ENCODE data around the gene EIF5B. TPM values are rescaled to one million over a fixed set of nuclear protein-coding genes. Genes with fewer than 3 reads are reported as not detected.

Gene EIF5B
- total RNA-seq, 1 experiment from 2014 or later: 49.0 TPM

DNA sequence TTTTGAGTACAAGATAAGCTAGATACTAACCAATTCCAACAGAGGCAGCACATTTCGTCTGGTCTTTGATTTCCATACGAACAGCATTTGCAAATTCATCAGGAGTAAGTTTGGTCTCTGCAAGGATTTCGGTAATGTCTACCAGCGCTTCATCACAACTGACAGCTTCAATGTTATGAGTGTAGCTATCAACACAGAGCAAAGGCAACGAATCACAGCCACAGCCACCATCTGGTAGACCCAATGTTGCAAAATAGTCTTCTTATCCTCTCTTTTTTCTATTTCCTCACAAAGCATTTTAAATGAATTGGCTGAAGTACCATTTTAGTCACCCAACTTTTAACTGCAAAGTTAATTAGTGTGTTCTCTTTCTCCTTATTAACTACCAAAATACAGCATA lies 84.3 kb downstream of the EIF5B start:
- no peaks in the 10 kb centered on the region for H3K27me3 ChIP-seq (ENCODE audit: control insufficient read depth, insufficient read depth, low read length)
- no peak overlapping the region for H3K4me3 ChIP-seq (ENCODE audit: low read depth in 2 of 2, low read length in 2 of 2)
- H3K27ac ChIP-seq (ENCODE audit: low read length): no peak overlapping the region
- intact Hi-C loops (cut with micrococcal nuclease; ENCODE audit: unreplicated experiment) (no loop called here), in situ Hi-C loops (cut with HindIII; ENCODE audit: low pct_unique_long_range_greater_than_20kb, low sequenced_read_pairs) (no loop called here)
- POLR2A ChIA-PET: no interaction called here
- no peaks in the 10 kb centered on the region for H3K9me3 ChIP-seq (ENCODE audit: control insufficient read depth, insufficient read depth, low read depth, low read length)
- DNase-seq (ENCODE audit: low read depth, low spot score) (no peak), ATAC-seq (no peak)
- no peaks in the 10 kb centered on the region for H3K4me1 ChIP-seq (ENCODE audit: control insufficient read depth, insufficient read depth, low read length)
- peaks cover 16% of the 10 kb centered on the region; the same call in 1 of the 2 replicates for H3K36me3 ChIP-seq (ENCODE audit: control insufficient read depth, insufficient read depth, low read length)
- CTCF ChIA-PET: no interaction called here
- TF ChIP-seq REST (IDR thresholded peaks at IDR 0.05; ENCODE audit: insufficient read depth in 1 of 2, low read depth in 2 of 2, low read length in 1 of 2): no peak
- TF ChIP-seq CTCF (IDR thresholded peaks at IDR 0.05): no peak
- TF ChIP-seq TCF7L2 (IDR thresholded peaks at IDR 0.05; ENCODE audit: low read depth, low read length): no peak
- TF ChIP-seq SIN3A (IDR thresholded peaks at IDR 0.05; ENCODE audit: borderline replicate concordance, insufficient read depth, low read depth, low read length): no peak
- TF ChIP-seq POLR2AphosphoS5 (IDR thresholded peaks at IDR 0.05; ENCODE audit: low read depth, low read length): no peak
- no TSS peak for BruUV-seq (replicated peaks)

DNA sequence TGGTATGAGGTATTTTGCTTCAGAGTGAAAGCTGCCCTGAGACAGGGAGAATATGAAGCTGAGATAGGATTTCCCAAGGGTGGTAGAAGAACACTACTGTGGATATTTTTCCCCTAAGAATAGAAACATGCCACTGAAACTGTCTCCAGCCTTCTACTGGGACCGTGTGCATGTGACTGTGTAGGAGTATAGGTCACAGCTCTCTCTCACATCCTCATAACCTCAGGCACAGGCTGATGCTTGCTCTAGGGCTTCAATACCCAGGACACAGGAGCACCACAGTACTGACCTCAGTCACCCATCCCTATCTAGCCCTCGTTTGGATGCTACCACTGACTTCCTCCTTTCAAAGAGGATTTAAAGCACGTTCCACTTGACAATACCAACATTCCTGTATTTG lies 85.4 kb downstream of the EIF5B start:
- H3K36me3 ChIP-seq (ENCODE audit: control insufficient read depth, insufficient read depth, low read length): peaks cover 18% of the 10 kb centered on the region; the same call in 1 of the 2 replicates
- TF ChIP-seq SIN3A (IDR thresholded peaks at IDR 0.05; ENCODE audit: borderline replicate concordance, insufficient read depth, low read depth, low read length) (no peak), POLR2AphosphoS5 (IDR thresholded peaks at IDR 0.05; ENCODE audit: low read depth, low read length) (no peak), TCF7L2 (IDR thresholded peaks at IDR 0.05; ENCODE audit: low read depth, low read length) (no peak), REST (IDR thresholded peaks at IDR 0.05; ENCODE audit: insufficient read depth in 1 of 2, low read depth in 2 of 2, low read length in 1 of 2) (no peak), CTCF (IDR thresholded peaks at IDR 0.05) (no peak)
- ATAC-seq (no peak), DNase-seq (ENCODE audit: low read depth, low spot score) (no peak)
- ChIA-PET CTCF (no interaction called here), POLR2A (no interaction called here)
- H3K9me3 ChIP-seq (ENCODE audit: control insufficient read depth, insufficient read depth, low read depth, low read length): no peaks in the 10 kb centered on the region
- H3K4me3 ChIP-seq (ENCODE audit: low read depth in 2 of 2, low read length in 2 of 2): no peak overlapping the region
- no peaks in the 10 kb centered on the region for H3K27me3 ChIP-seq (ENCODE audit: control insufficient read depth, insufficient read depth, low read length)
- no peak overlapping the region for H3K27ac ChIP-seq (ENCODE audit: low read length)
- in situ Hi-C loops (cut with HindIII; ENCODE audit: low pct_unique_long_range_greater_than_20kb, low sequenced_read_pairs): no loop called here
- intact Hi-C loops (cut with micrococcal nuclease; ENCODE audit: unreplicated experiment): no loop called here
- no peaks in the 10 kb centered on the region for H3K4me1 ChIP-seq (ENCODE audit: control insufficient read depth, insufficient read depth, low read length)
- no TSS peak for BruUV-seq (replicated peaks)

All from Panc1 (cell line).